Stimulated activated CD4-positive, alpha-beta T cell treated with anti-CD3 and anti-CD28 coated beads, Interleukin-1b, Interleukin-23, amount 100 ng/mL, for 1 hour (primary cell): ENCODE results near the gene SERPINA4.
"Not testable (repeated sequence)": the region's sequence is repeated elsewhere in the genome, so short reads cannot be mapped to it uniquely, and the experiment has no call there.

Source experiments
- DNase-seq, 2 donors: peaks; one replicate each; pipeline ENCODE4 v3.0.0-alpha.2; 2020; ENCODE audit warnings: low read depth in 2 of 2

SERPINA4 gene

DNA sequence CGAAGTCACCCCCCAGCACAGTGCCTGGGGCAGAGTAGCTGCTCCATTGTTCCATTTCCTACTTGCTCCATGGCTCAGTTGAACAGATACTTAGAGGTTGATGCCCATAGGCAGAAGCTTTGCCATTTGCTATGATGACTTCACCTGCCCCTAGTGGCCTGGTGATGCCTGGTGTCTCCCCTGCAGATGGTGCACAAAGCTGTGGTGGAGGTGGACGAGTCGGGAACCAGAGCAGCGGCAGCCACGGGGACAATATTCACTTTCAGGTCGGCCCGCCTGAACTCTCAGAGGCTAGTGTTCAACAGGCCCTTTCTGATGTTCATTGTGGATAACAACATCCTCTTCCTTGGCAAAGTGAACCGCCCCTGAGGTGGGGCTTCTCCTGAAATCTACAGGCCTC lies 30.6 kb downstream of the SERPINA4 start:
- DNase-seq = no peak

GRCh38 chr14:94592457-94592856 lies 31.2 kb downstream of the SERPINA4 start:
- no peak for DNase-seq

GRCh38 chr14:94593376-94593748 lies 32.1 kb downstream of the SERPINA4 start:
- DNase-seq = no peak

GRCh38 chr14:94593749-94594431 lies 32.6 kb downstream of the SERPINA4 start:
- no peak for DNase-seq

GRCh38 chr14:94594441-94594840 lies 33.2 kb downstream of the SERPINA4 start:
- no peak for DNase-seq

GRCh38 chr14:94595912-94596311 lies 34.7 kb downstream of the SERPINA4 start:
- DNase-seq = no peak

DNA sequence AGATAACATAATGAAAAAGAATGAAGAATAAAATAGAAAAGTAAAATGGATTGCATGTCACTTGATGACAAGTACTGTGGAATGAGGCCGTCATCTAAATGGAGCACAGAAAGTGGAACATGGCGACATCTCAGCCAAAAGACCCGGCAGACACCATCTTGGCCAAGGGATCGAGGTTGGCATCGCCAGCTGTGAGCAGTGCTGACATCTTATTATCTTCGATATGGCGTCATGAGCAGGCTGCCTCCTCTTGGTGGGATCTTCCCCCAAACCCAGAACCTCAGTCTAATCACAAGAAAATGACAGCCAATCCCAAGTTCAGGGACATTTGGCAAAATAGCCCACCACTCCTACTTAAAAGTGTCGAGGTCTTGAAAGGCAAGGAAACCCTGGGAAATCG lies 35.1 kb downstream of the SERPINA4 start:
- no peak for DNase-seq

- no peak for DNase-seq
These were observed 36.5 kb downstream of the SERPINA4 start for GRCh38 chr14:94597788-94598187.

DNA sequence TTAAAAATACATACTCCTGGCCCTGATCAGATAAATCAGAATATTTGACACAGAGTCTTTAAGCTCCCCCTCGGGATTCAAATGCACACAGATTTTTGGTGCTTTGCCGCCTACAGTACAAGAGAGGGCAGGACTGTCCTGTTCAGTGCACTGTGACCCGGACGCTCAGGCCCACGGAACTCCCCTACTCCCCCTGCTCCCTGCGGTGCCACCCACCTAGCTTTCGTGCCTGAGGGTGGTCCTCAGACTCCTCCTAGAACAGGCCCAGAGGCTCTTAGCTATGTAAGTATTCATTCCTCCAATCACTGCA lies 37.2 kb downstream of the SERPINA4 start:
- no peak for DNase-seq

DNA sequence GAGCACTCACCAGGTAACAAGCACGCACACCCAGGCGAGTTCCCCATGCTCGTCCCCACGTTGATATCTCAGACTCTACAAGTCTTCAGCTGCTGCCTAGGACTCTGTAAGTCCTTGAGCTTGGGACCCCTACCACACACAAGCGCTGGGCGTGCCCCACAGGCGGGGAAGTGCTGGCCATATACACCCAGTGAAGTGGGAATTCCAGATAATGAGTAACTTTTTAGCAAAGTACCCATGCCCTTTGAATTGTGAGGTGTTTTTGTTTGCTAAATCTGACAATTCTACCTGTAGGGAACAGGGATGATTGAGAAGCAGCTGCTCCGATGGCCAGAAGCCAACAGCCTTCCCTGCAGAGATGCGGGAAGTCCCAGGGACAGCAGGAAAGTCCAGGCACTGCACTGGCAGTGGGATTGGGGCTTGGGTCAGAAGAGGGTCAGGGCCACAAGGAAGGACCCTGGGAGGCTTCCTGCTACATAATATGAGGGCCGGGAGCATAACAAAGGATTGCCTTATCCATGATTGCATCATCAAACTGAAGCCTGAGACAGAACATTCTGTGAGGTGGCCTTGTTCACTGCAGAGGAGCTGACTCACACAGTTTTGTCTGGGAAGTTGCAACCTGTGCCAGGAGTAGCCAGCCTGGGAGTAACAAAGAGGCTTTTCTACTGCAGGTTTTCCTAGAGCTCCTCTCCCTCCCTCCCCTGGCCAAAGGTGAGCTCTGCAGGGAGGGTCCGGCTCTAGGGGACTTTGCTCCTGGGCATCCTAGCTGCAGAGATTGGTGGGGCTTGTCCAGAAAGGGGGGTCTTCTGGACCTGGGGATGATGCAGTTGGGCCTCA lies 37.8 kb downstream of the SERPINA4 start:
- DNase-seq = no peak

DNA sequence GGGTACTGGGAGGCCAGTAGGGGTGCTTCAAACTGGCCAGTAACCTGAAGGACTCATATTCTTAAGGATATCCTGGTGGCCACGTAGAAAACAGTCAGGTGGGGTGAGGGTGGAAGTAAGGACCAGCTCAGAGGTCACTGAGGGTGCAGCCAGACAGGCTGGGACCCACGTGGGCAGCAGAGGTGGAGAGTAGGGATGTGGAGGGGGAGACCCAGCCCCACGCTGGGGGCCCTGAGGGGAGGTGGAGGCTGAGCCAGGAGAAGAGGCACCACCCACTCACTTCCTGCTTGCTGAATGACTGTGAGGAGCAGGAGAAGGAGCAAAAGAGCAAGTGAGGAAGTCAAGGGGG lies 38.4 kb downstream of the SERPINA4 start:
- no peak for DNase-seq

DNA sequence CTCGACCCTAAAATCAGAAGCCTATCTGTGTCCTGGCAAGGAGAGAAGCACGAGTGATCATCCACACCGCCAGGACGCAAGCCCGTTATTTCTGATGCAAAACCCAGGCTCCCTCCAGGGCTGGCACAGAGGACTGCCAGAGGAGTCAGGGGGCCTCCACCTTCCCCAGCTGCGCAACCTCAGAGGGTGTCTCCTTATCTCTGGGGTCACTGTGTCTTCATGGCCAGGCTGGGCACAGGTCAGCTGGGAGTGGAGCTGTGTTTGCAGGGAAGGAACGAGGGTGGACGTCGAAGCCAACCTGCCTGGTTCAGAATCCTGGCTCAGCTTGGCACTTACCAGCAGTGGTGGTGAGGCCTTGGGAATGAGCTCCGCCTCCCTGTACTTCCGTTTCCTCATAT lies 38.9 kb downstream of the SERPINA4 start:
- DNase-seq = no peak

DNA sequence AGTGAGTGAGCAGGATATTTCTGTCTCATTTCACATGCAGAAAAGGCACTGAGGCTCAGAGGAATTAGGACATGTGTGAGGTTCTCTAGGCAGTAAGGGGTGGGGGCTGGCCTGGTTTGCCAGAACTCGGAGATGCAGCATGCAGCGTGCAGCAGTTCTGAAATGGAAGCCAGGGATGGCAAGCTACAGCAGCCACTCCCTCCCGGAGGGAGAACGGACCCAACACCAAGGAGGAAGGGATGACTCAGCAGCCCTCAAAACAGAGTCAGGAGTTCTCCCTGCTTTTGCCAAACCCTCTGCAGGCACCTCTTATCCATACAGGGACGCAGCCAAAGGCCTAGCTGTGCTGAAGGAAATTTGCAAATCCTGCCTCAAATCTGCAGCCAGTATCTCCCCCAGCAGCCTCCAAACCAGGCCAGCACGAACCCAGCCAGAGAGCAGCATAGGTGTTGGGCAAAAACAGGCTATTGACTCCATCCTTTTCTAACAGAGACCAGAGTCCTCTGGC lies 40.7 kb downstream of the SERPINA4 start:
- DNase-seq = no peak

DNA sequence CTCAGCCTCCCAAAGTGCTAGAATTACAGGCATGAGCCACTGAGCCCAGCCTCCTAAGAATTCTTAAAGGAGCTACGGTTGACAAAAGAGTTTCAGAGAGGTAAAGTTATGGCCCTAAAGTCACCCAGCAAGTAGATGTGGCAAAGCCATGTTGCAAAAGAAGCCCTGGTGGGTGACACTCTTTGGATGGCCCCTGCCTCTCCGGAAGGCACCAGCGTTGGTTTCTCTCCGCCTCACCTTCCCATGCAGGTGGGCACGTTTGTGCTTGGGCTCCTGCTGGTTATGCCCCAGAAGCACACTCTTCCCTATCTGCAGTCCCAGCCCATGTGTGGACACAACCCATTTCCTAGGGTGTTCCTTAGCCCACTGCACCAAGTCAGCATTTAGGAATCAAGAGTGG lies 41.5 kb downstream of the SERPINA4 start:
- no peak for DNase-seq

- DNase-seq = no peak
These were observed 44.1 kb downstream of the SERPINA4 start for GRCh38 chr14:94605361-94605760.

DNA sequence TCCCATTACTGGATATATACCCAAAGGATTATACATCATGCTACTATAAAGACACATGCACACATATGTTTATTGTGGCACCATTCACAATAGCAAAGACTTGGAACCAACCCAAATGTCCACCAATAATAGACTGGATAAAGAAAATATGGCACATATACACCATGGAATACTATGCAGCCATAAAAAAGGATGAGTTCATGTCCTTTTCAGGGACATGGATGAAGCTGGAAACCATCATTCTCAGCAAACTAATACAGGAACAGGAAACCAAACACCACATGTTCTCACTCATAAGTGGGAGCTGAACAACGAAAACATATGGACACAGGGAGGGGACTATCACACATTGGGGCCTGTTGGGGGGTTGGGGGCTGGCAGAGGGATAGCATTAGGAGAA lies 47.7 kb downstream of the SERPINA4 start:
- DNase-seq = not testable (repeated sequence)

DNA sequence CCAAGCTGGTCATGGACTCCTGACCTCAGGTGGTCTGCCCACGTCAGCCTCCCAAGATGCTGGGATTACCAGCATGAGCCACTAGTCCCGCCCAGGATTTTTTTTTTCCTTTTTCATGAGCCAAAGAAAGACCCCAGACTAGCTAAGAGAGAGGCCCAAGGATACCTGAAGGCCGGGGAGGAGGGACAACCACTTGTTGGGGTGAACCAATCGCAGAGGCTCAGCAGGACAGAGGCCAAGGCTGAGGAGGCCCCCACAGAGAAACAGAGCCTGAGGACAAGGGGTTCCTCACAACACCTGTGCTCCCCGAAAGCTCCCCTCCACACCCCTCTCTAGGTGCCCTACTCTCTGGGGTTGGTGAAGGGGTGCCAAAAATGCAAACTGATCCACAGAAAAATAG lies 49.9 kb downstream of the SERPINA4 start:
- no peak for DNase-seq

DNA sequence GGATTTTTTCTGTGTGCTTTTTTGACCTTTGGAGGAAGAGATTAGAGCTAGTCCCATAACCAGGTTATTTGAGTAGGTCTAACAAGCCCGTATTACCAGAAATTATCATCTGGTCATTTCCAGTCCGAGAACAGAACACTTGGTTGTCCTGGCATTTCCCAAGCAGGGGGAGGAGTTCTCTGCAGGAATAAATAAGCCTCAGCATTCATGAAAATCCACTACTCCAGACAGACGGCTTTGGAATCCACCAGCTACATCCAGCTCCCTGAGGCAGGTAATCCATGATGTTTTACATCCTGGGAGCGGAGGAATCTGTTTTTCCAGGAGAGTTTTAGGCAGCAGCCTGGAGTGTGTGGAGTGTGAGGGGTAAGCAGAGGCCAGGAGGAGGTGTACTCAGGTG lies 50.9 kb downstream of the SERPINA4 start, which contains the start of gene SERPINA3:
Gene SERPINA3, plus strand, starts transcription at position 218 of the 400 bp plus-strand sequence. CDS start 2,051 bp downstream, outside the sequence.
- DNase-seq = no peak

GRCh38 chr14:94612580-94613554 lies 51.6 kb downstream of the SERPINA4 start:
- DNase-seq = no peak

DNA sequence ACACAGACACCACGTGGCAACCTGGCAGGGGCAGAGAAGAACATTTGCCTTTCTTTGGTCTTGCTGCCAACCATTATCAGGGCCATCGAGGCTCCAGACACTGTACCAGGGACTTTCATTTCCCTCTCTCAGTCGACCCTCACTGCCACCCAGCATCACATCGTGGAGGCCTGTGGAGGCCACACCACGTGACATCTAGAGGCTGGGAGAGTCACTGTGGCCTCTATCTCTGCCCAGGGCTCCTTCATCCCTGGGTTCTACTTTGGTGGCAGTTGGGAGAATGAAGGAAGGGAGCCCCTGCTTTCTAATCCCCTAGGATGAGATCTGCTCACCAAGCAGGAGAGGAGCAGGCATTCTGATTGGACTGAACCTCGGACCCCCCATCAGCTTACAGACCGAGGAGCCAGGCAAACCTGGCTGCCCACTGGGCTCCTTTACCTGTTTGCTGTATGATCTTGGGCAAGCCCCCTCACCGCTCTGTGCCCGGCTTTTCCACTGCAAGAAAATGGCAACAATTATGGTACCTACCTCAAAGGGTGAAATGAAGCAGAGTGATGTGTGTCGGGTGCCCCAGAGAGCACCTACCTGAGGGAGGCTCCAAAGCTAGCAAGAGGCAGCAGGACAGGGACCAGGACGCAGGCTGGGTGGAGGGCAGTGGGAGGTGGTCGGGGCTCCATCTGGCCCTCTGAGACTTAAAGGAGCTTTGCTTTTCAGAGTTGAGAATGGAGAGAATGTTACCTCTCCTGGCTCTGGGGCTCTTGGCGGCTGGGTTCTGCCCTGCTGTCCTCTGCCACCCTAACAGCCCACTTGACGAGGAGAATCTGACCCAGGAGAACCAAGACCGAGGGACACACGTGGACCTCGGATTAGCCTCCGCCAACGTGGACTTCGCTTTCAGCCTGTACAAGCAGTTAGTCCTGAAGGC lies 52.7 kb downstream of the SERPINA4 start:
- DNase-seq = no peak

- no peak for DNase-seq
These were observed 53.6 kb downstream of the SERPINA4 start for GRCh38 chr14:94614802-94615201.
